ENCODE results near the gene NTN3. TPM values are rescaled to one million over a fixed set of nuclear protein-coding genes. Genes with fewer than 3 reads are reported as not detected.

The NTN3 gene
- total and polyA plus RNA-seq, 10 donors = 0.03 to 0.28 (median 0.13) TPM; not detected in 5

DNA sequence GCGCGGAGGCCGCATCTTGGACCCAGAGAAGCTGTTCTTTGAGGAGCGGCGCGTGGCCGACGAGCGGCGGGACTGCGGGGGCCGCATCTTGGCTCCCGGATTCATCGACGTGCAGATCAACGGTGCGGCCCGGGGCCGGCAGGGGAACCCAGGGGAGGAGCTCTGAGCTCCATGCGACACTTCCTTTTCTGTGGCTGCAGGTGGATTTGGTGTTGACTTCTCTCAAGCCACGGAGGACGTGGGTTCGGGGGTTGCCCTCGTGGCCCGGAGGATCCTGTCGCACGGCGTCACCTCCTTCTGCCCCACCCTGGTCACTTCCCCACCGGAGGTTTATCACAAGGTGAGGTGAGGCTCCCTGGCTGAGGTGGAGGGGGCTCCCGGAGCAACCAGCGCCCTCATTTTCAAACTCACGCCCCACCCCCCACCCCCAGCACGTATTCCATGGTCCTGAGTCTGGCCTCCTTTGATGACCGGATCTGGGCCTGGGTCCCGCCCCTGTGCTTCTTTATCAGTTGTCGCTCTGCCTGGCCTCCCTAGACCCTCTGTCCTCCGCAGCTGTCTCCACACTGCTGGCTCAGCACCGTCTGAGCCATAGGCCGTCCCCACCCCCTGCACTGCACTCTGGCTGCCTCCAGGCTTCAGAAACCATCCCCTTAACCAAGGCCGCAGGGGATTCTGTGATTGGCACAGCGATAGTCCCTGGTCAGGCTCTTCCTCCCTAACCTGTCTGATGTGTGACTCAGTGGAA, 49.9 kb downstream of the NTN3 start:
- WGBS, 5 donors = 19 to 32% (median 22%) methylated on average over 25 to 41 of the region's 41 CpGs
- Histone ChIP-seq H3K4me3 (peak overlapping the region; percentile 51 to 93 (median 66)), H3K4me1 (peaks cover 44 to 93% (median 60%) of the 10 kb centered on the region in 6 donors), H3K27ac (peak overlapping the region; percentile 78 to 100 (median 92)), H3K27me3 (replicated peaks in 1 of 7) (no peaks in the 10 kb centered on the region), H3K36me3 (peaks cover 0 to 82% (median 33%) of the 10 kb centered on the region in 6 donors), H3K9me3 (no peaks in the 10 kb centered on the region)
- DNase-seq = peak; percentile 93
- TF ChIP-seq, protein P1, sequence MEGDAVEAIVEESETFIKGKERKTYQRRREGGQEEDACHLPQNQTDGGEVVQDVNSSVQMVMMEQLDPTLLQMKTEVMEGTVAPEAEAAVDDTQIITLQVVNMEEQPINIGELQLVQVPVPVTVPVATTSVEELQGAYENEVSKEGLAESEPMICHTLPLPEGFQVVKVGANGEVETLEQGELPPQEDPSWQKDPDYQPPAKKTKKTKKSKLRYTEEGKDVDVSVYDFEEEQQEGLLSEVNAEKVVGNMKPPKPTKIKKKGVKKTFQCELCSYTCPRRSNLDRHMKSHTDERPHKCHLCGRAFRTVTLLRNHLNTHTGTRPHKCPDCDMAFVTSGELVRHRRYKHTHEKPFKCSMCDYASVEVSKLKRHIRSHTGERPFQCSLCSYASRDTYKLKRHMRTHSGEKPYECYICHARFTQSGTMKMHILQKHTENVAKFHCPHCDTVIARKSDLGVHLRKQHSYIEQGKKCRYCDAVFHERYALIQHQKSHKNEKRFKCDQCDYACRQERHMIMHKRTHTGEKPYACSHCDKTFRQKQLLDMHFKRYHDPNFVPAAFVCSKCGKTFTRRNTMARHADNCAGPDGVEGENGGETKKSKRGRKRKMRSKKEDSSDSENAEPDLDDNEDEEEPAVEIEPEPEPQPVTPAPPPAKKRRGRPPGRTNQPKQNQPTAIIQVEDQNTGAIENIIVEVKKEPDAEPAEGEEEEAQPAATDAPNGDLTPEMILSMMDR (IDR thresholded peaks at IDR 0.05 in 8 of 11, conservative IDR thresholded peaks at IDR 0.05 in 3 of 11) = peak in 1 of 11 experiments; percentile 8
- peak; percentile 50 to 63 (median 60) for TF ChIP-seq POLR2AphosphoS5 (IDR thresholded peaks at IDR 0.05)
- no peak for TF ChIP-seq POLR2A (IDR thresholded peaks at IDR 0.05)
- intact Hi-C loops (cut with DNase I; ENCODE audit: low total_unique reads) = no loop called here

Small RNA genes lying within 50 kb of the gene (microRNA-seq; reads per million reads assigned to microRNA genes)
- gene MIR6767 = 0 to 0.35 (median 0) reads per million in 3 donors
- 0 reads per million in 3 donors for gene MIR6768

Small RNA genes lying within 50 kb of the gene (small RNA-seq; reads per million reads assigned to genes)
- gene AC093525.1 (0 reads per million in 4 donors), gene MIR6768 (0 reads per million in 4 donors)

Other genes starting within 250 kb of the NTN3 start
- 10 to 100 TPM; 22.7 to 41.4 (median 26.7) TPM for gene E4F1, start 247.7 kb upstream of the NTN3 start, total RNA-seq
- 10 to 100 TPM; 20.8 to 41.0 (median 38.4) TPM for gene E4F1, start 247.7 kb upstream of the NTN3 start, polyA plus RNA-seq
- 1 to 10 TPM in 4 of 7 donors, under 1 TPM in 3; 0.72 to 1.7 (median 1.3) TPM for gene DNASE1L2, start 234.9 kb upstream of the NTN3 start, total RNA-seq
- 1 to 10 TPM in 2 of 3 donors, under 1 TPM in 1; 0.59 to 2.2 (median 1.2) TPM for gene DNASE1L2, start 234.9 kb upstream of the NTN3 start, polyA plus RNA-seq
- gene ECI1, start 219.7 kb upstream of the NTN3 start, total RNA-seq = 10 to 100 TPM; 20.6 to 35.2 (median 29.0) TPM
- gene ECI1, start 219.7 kb upstream of the NTN3 start, polyA plus RNA-seq = 10 to 100 TPM; 42.0 to 54.8 (median 51.6) TPM
- 100 to 1,000 TPM; 119 to 153 (median 132) TPM for gene RNPS1, start 203.2 kb upstream of the NTN3 start, total RNA-seq
- gene RNPS1, start 203.2 kb upstream of the NTN3 start, polyA plus RNA-seq = 100 to 1,000 TPM; 123 to 180 (median 125) TPM
- 10 to 100 TPM in 1 of 7 donors, 1 to 10 TPM in 6; 6.5 to 12.6 (median 7.3) TPM for gene ABCA3, start 130.6 kb upstream of the NTN3 start, total RNA-seq
- 1 to 10 TPM; 2.5 to 5.5 (median 2.5) TPM for gene ABCA3, start 130.6 kb upstream of the NTN3 start, polyA plus RNA-seq
- 10 to 100 TPM in 1 of 7 donors, 1 to 10 TPM in 6; 4.2 to 11.1 (median 7.3) TPM for gene CCNF, start 41.9 kb upstream of the NTN3 start, total RNA-seq
- gene CCNF, start 41.9 kb upstream of the NTN3 start, polyA plus RNA-seq = 1 to 10 TPM; 1.5 to 2.7 (median 2.6) TPM
- gene TEDC2, start 11.2 kb upstream of the NTN3 start, total RNA-seq = 1 to 10 TPM in 5 of 7 donors, under 1 TPM in 2; 0.73 to 2.7 (median 1.4) TPM
- 1 to 10 TPM; 1.8 to 2.7 (median 2.5) TPM for gene TEDC2, start 11.2 kb upstream of the NTN3 start, polyA plus RNA-seq
- 10 to 100 TPM in 6 of 7 donors, 1 to 10 TPM in 1; 9.7 to 15.3 (median 12.8) TPM for gene TBC1D24, start 3.8 kb downstream of the NTN3 start, total RNA-seq
- 1 to 10 TPM; 2.2 to 5.1 (median 2.2) TPM for gene TBC1D24, start 3.8 kb downstream of the NTN3 start, polyA plus RNA-seq
- 100 to 1,000 TPM in 4 of 7 donors, 10 to 100 TPM in 3; 82.3 to 199 (median 156) TPM for gene ATP6V0C, start 42.7 kb downstream of the NTN3 start, total RNA-seq
- 100 to 1,000 TPM in 1 of 3 donors, 10 to 100 TPM in 2; 64.5 to 125 (median 99.7) TPM for gene ATP6V0C, start 42.7 kb downstream of the NTN3 start, polyA plus RNA-seq
- gene AMDHD2, start 49.1 kb downstream of the NTN3 start, total RNA-seq = 10 to 100 TPM; 59.9 to 94.0 (median 70.9) TPM
- 10 to 100 TPM; 37.8 to 72.0 (median 38.5) TPM for gene AMDHD2, start 49.1 kb downstream of the NTN3 start, polyA plus RNA-seq
- gene CEMP1, start 60.1 kb downstream of the NTN3 start, total RNA-seq = under 1 TPM in 2 of 7 donors, not detected in 5; 0.37 to 0.97 TPM
- 1 to 10 TPM in 1 of 3 donors, under 1 TPM in 2; 0.70 to 1.5 (median 0.74) TPM for gene CEMP1, start 60.1 kb downstream of the NTN3 start, polyA plus RNA-seq
- gene PDPK1, start 66.7 kb downstream of the NTN3 start, total RNA-seq = 10 to 100 TPM; 39.5 to 74.5 (median 56.8) TPM
- 10 to 100 TPM in 1 of 3 donors, 1 to 10 TPM in 2; 6.2 to 15.5 (median 6.2) TPM for gene PDPK1, start 66.7 kb downstream of the NTN3 start, polyA plus RNA-seq
- gene KCTD5, start 211.2 kb downstream of the NTN3 start, total RNA-seq = 10 to 100 TPM; 20.5 to 32.1 (median 28.2) TPM
- gene KCTD5, start 211.2 kb downstream of the NTN3 start, polyA plus RNA-seq = 10 to 100 TPM; 13.1 to 24.1 (median 19.2) TPM
- gene PRSS27, start 248.9 kb downstream of the NTN3 start, total RNA-seq = 1 to 10 TPM in 6 of 7 donors, under 1 TPM in 1; 0.84 to 2.1 (median 1.2) TPM
- 1 to 10 TPM; 1.2 to 1.5 (median 1.2) TPM for gene PRSS27, start 248.9 kb downstream of the NTN3 start, polyA plus RNA-seq